Neural progenitor cell (in vitro differentiated cells): ENCODE data around the gene TRAF7.
"Not testable (repeated sequence)": the region's sequence is repeated elsewhere in the genome, so short reads cannot be mapped to it uniquely, and the experiment has no call there.

Experiments used
- CTCF ChIP-seq: fragments of 200-600 bp; sonication (generic); IDR thresholded peaks from 2 replicates; pipeline ENCODE4 v1.5.1; 2017; ENCODE audit warnings: antibody characterized with exemption, mild to moderate bottlenecking
- EZH2phosphoT487 ChIP-seq: fragments of 200-600 bp; sonication (generic); IDR thresholded peaks from 2 replicates; pipeline ENCODE4 v1.6.1; 2017; ENCODE audit warnings: antibody characterized with exemption

- not testable (repeated sequence) for TF ChIP-seq CTCF, EZH2phosphoT487
These were observed 29.3 kb upstream of the TRAF7 start for GRCh38 chr16:2126161-2126743.
